ENCODE measurements around the gene RGR.

The RGR gene

DNA sequence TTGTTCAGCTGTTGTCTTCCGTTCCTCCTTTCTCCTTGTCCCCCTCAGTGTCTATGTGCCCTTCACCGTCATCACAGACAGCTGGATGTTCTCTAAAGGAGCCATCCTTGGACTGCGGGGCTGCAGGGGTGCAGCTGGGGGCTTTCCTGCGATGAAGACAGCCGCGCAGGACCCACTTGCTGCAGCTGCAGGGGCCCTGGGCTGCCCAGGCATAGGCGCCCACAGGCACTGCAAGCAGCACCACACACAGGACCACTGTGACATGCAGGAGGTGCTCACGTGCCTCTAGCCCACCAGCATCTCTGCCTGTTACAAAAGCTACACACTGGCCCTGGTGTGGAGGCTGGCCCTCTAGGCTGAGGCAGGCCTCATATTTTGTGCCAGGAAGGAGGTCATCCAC lies 22.9 kb upstream of the RGR start:
- no peak for DNase-seq (ENCODE audit: low read depth)

DNA sequence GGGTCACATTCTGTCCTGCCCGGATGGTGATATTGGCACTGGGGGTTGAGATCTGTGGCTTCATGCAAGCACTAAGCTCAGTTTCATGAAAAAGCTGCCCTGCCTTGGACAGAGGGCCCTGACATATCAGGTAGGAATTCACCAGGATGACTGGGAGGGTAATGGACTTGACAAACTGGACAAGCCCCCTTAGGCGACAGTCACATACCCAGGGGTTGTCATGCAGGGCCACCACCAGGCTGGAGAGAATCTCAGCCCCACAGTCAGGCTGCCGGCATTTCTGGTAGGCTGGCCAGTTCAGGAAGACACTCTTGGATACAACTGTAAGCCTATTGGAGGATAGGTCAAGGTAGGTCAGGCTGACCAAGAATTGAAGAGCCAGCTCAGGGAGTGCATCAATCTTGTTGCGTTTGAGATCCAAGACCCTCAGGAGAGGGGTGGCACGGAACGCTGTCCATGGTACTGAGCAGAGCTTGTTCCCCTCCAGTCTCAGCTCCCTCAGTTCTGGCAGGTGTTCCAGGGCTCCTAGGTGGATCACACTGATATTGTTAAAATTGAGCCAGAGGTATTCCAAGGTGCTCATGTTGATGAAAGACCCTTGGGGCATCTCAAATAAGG lies 20.3 kb upstream of the RGR start:
- DNase-seq (ENCODE audit: low read depth) = no peak

DNA sequence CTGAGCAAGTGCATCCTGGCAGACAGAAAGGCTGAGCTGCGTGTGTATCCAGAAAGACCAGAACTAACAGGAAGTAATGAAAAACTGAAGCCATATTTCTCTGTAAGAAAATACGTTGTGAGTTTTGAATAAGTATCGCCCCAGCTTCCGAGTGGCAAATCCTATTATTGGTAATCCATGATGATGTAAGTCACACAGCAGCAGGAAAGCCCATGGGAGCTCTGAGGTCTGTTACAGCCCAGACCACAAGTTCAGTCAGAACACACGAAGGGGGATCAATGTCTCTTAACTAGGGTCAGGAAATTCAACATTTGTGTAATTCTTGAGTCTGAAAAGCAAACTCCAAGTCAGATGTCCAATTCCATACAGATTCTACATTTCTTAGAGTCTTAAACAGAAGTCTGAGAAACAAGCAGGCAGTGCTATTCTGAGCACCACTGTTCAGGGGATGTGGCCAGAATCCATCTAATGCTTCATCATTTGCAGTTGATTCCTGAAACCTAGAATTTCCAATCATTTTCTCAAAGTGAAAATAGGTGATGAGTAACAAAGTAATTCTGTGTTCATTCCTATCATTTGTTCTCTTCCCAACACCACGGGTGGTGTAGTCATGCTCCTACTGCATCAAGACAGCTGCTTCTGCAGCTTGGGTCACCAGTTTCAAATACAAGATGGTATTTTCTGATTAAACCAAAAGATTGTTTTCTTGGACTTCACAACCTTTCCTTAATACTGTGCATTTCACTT lies 19.3 kb upstream of the RGR start, which contains the start of gene LRIT2:
Gene LRIT2 (minus strand): TSS at position 118 of the 747 bp plus-strand sequence. CDS start 24 bp downstream, at position 94.
- no peak for DNase-seq (ENCODE audit: low read depth)

DNA sequence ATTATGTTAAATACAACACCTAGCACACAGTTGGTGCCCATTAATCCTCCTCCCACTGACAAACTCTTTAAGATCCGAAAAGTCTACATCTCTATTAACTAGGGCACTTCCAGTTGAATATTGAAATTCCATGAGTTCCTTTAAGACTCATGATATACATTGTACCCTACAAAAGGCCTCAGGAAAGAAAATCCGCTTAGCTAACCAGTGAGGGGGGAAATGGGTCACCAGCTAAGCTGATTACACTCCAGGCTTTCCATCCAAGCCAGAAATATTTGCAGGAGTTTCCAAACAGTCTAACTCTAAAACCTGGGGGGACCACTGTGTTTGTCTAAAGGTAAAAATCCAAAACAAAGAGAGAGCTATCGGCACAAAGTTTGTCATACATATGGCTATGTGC lies 18.2 kb upstream of the RGR start:
- no peak for DNase-seq (ENCODE audit: low read depth)

DNA sequence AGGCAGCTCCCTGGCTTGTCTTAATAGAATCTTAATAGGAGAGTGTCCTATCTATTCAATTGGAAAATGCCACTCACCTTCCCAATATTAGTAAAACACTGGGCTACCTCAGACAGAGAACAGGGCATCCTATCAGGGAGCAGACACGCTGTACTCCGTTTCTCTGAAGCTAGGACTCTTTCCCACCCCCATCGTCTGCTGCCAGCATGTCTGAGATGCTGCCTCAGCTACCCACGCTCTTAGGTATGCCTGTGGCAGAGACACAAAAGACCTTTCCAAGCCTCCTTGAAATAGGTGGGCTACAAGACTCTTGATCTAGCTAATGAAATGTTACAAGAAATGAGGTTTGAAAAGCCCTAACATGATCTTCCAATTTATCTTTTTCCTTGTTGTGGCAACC lies 17.0 kb upstream of the RGR start:
- DNase-seq (ENCODE audit: low read depth) = no peak

DNA sequence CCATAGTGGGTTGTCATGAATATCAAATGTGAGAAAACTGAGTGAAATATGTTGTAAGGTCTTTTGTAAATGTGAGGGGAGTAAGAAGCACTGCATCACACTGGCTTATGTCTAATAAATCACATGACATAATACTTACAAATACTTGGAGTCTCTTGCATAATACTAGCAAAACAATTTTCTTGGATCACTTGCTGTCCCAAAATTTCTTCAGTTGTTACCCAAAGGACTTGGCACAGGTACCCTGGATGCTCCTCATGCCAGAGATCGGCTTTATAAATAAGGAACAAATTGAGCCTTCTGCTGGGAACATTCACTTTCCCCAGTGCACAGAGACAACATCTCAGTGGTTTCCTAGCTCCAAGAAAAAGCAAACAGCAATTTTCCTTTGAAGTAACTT lies 14.5 kb upstream of the RGR start:
- DNase-seq (ENCODE audit: low read depth) = no peak

DNA sequence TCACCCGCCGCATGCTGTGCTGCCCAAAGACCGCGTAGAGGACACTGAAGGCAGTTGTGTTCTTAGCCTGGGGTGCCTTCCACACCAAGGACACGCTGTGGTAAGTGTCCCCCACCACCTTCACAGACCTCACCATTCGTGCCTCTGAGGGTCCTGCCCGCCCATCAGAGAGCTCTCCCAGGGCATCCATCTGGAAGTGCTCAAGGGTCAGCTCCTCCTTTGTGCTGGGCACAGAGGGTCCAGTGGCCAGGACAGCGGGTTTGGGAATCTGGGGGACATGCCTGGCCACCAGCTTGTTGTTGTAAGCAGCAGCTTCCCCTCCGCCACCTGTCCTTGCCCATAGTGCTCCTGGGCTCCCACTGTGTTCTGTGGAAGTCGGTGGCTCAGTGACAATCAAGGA lies 12.5 kb upstream of the RGR start:
- DNase-seq (ENCODE audit: low read depth) = no peak

DNA sequence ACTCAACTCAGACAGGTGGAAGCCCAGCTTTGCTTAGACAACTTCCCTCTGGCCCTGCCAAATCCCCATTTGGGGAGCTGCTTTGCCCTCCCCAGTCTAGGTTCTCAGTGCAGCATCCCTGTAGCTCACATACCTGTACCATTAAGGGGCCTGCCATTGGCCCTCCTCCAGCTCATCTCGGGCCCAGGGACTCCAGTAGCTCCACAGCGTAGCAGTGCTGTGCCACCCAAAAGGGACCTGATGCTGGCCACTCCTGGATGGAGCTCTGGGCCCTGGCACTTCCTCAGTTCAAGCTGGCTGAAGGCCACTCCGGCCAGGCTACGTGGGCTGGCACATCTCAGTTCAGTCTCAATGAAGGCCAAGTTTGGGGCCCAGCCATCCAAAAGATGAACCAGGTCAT lies 10.9 kb upstream of the RGR start:
- no peak for DNase-seq (ENCODE audit: low read depth)

DNA sequence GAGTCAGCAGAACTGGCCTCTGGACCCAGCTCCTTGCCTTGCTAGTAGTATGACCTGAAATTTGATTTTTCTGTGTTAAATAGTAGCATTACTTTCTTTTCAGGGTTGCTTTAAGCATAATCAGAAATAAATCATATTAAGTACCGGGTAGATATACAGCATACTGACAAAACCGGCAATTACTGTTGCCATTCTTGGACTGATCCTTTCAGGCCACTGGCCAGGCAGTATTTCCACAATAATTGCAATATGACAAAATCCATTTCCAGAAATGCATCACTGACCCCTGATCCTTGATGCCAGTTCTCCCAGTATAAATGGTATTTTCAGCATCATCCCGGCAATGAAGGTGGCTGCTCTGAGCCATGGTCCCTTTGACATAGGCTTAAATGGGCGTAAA lies 10.4 kb upstream of the RGR start:
- DNase-seq (ENCODE audit: low read depth) = no peak

DNA sequence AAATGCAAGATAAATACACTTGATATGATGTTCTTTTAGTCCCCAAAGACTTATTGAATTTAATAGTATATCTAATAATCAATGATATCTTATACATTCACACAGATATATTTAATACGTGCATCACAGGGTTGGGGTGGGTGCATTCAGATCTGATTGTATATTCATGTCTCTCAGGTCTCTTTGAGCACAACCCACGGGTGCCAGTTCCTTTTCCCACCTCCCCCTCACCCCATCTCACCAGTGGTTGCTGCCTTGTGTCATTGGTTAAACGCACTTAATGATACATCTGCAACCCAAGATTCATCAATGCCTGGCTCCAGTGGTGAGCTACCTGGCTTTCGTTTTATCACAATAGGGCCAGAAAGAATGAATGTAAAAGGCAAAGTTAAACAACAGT lies 9.8 kb upstream of the RGR start:
- DNase-seq (ENCODE audit: low read depth) = no peak

DNA sequence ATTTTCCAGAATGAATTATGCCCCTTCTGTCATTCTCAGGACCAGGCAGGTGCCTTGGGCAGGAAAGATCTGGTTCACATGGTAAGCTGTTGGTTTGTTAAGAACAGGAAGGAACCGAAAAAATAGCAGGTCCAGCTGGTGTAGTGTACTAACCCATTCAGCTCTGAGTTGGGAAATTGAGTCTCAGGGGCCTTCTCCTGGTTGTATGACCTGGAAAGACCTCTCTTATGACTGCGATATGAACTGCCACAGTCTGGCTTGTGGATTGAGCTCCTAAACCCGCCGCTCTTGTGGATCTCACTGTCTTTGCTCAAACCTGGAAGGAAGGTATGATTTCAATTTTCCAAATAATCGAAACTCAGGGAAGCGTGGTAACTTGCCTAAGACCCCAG lies 8.1 kb upstream of the RGR start:
- no peak for DNase-seq (ENCODE audit: low read depth)

DNA sequence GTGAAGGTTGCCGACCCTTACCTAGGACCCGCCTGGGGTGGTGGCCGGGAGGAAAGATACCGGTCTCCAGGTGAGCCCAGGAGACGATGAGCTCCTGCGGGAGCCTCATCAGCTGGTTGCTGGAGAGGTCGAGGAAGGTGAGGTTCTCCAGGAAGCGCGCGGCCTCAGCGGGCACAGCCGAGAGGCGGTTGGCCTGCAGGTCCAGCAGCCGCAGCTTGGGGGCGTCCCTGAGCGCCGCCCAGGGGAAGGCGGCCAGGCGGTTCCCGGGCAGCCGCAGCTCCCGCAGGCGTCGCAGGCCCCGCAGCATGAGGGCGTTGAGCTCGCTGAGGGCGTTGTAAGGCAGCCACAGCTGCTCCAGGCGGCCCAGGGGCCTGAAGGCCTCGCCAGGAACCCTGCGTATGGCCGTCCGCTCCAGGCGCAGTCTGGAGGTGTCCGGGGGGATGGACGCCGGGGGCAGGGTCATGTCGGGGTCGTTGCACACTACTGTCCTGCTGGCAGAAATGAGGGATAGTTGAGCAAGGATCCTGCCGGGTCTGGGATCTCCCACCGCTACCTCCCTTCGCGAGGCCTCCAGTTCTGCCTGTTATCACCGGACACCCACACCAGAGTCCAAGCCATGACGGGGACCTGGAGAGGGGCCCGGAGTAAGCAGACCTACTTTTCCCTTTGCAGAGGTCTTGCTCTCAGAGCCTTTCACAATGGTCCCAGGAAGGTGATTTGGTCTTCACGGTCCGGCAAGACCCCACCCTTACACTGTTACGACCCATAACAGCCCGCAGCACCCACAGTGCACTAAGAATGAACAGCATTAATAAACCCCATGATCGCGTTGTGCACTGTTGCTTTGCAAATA lies 7.4 kb upstream of the RGR start:
- DNase-seq (ENCODE audit: low read depth) = no peak

DNA sequence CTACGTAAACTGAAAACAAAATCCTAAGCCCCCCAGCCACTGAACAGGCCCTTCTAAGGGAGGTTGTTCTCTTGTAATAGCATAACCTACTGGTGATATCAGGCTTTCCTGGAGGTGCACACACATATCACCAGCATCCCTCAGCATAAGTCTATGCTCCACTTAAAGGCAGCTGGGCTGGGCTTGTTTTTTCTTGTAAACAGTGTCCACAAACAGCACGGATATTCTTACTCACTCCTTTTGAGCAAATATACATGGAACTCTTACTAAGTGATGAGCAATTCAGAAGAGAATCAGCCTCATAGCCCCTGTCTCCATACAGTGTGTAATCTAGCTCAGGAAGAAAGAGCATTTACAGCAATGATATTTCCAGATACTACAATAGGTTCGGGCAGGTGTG lies 5.9 kb upstream of the RGR start:
- no peak for DNase-seq (ENCODE audit: low read depth)

DNA sequence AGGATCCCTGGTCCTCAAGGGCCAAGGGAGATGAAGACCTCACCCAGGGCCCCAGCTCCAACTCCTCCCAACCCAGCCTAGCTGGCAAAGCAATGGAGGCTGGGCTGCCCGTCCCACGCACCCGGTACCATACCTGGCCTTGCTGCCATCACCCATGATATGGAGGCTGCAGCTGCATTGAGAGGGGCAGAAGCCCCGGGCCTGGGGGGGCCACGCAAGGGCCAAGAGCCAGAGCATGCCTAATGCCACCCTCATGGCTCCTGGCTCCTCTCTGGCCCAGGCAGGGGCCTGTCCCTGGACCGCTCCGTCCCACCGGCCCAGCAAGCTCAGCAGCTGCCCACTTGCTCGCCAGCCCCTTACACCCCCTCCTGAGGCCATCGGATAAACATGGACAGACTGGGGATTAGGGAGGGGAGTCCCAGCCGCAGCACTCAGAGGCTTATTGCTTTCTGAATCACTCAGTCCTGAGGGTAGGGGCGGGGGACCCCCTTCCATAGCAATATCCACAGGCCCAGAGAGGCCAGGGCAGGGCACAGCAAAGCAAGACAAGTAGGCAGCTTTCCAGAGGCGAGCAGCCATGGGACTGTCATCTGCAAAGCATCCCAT lies 3.6 kb upstream of the RGR start, which contains the start of gene LRIT1:
Gene LRIT1 (minus strand): TSS at position 362 of the 606 bp plus-strand sequence. CDS start 107 bp downstream, at position 255.
- no peak for DNase-seq (ENCODE audit: low read depth)

DNA sequence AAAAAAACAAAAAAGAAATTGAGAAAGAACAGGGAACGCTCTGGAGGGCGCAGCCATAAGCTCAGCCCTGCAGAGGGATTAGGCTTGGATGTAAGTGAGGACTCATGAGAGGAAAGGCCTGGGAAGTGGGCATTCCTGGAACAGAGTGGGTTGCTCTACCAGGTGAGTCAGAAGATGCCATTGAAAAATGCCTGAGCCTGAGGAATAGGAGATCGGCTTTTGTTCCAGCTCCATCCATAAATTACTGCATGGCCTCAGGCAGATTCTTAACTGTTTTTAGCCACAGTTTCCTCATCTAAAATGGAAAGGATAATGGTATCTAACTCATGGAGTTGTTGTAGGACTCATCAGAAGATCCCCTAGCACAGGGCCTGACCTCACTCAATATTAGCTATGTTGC lies 1.1 kb upstream of the RGR start:
- DNase-seq (ENCODE audit: low read depth) = no peak

DNA sequence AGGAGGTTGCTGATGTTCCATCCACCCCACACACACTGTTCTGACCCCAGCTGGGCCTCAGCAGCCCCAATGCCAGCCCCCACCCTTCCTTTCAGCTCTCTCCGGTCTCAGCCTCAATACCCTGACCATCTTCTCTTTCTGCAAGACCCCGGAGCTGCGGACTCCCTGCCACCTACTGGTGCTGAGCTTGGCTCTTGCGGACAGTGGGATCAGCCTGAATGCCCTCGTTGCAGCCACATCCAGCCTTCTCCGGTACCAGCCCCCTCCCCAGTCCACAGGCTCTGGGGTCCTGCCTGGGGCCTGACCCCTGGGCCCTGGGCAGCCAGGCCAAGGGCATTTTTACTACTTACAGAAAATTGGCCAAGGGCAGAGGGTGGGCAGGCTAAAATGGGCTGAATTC lies 2.6 kb downstream of the RGR start:
- no peak for DNase-seq (ENCODE audit: low read depth)

DNA sequence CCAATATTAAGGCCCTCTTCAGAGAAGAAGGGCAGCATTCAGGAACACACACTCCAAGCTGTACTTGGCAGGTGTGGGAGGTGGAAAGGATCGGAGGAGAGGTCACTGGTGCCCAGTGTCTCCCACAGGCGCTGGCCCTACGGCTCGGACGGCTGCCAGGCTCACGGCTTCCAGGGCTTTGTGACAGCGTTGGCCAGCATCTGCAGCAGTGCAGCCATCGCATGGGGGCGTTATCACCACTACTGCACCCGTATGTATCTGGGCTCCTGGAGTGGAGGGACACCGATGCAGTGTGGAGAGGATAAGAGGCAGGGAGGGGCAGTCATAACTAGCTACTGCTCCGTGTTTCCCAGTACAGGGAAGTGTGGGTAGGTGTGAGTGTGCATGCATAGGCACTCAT lies 3.9 kb downstream of the RGR start:
- DNase-seq (ENCODE audit: low read depth) = no peak

DNA sequence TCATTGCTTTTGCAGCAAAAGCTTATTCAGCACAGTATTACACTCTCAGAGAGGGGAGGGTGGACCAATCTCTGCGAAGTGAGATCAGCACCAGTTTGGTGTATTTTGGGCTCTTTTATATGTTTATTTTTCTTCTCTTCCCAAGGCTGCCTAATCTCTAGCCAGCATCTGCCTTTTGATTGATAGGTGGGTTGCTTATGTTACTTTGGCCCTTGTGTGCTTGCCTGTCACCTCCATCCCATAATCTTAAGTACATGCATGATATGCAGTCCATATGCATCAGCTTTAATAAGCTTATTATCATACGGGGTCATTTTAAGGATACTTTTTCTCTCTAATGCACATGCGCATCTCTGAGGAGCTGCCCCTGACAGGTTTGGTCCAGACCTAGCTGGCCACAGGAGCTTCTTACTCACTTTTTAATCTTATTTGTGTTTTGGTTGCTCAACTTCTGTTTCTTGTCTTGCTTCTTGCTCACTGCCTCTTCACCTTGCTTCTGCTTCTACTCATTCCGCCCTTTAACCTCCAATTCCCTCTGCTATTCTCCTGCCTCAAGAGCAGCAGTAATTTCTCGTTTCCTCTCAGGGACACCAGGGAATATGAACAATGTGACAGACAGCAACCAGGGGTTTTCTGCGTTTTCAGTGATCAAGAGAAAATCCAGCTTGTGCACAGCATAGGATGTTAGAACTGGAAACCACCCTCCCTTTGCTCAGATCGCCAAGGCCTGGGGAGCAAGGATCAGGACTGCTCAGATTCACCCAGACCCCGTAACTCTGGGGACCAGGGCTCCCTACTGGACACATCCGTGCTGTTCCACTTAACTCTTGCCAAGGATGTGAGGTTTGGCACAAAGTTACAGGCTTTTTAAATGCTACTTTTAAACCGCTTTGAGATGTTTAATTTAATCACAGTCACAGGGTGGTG lies 10.0 kb downstream of the RGR start:
- no peak for DNase-seq (ENCODE audit: low read depth)

DNA sequence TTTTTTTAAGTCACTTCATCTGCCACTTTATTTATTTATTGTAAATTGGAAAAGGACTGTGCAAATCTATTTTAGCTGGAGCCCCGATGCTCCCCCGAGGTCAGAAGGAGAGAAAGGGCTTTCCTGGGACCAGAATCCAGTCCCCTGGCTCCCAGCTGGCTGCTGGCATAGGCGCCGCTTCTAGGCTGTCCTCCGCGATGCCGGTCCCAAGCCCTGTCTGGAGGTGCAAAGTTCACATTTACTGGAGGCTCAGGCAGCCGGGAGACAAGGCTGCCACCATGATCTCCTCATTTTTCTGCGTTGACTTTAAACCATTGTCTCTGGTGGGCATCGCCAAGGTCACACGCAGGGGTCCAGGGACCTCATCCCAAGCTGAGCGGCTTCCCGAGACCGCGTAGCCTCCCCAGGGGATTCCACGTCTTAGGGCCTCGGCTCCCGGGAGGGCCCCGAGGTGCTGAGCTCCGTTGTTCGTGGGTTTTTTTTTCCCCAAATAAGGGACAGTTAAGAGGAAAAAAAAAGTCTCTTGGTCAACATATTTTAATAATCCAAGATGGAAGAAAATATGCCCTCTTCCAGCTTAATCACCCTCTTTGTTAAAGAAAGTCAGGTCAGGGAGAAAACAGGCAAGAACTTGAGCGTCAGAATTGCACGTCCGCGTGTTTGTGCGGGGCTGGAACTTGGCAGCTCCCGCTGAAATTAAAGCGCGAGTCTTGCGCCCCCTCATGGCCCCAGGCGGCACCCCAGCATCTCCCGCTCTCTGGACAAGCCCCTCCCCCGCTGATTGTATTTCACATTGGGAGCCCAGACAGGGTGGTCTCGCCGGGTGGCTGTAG lies 11.9 kb downstream of the RGR start:
- no peak for DNase-seq (ENCODE audit: low read depth)

DNA sequence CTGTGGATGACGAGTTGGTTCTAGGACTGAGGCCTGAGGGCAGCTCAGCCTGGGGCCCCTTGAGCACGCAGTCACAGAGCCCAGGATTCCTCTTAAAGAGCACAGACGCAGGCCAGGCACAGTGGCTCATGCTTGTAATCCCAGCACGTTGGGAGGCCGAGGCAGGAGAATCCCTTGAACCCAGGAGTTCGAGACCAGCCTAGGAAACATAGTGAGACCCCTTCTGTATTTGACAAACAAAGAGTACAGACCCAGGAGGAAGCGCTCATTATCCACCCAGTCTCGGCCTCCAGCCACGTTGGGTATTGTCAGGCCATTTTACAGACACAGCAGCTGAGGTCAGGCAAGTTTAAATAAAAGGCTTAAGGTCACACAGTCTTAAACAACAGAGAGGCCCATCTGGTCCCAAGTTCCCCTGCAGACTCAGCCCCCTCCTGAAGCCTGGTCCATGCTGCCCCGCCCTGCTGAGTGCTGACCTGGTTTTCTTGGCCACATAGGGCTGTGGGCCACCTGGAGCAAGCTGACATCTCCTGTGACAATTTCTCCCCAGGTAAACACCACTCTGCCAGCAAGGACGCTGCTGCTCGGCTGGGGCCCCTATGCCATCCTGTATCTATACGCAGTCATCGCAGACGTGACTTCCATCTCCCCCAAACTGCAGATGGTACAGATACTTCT lies 12.6 kb downstream of the RGR start:
- no peak for DNase-seq (ENCODE audit: low read depth)
